ENCODE results near the gene PEX14. TPM values are rescaled to one million over a fixed set of nuclear protein-coding genes. Genes with fewer than 3 reads are reported as not detected.

PEX14 gene
- polyA plus RNA-seq, 2 donors = 15.4 to 15.7 TPM

DNA sequence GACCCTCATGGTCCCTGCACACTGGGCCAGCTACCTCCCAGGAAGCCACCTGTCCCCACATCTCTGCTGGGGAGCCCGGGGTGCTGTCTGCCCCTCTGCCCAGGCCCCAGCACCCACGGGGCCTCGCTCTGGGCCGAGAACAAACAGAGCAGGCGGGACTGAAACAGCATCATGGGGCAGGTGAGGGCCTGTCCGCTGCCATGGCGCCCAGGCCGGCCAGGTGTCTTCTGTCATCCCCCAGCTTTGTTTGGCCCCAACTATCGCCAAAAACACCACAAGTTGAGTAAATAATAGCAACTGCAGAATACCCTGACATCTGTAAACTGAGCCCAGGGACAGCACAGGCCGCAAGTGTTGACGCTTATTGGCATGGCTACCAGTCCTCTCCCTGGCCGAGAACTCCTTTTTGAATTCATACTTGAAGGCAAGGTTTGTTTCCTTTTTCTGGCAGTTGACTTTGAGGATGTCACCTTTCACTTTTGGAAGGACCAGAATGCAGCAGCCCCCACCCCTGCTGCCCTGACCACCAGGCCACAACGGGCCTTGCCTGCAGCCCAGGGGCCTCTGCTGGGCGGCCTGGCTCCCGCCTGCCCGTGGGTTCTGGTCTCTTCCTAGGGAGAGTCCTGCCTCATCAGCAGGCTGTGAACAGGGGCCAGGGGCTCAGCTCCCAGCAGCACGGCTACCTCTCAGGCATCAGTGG, 169.0 kb downstream of the PEX14 start:
- Histone ChIP-seq H3K9me3 (ENCODE audit: control insufficient read depth in 2 of 2, insufficient read depth in 1 of 2, low read depth in 1 of 2, low read length in 1 of 2) (no peaks in the 10 kb centered on the region), H3K27ac (ENCODE audit: low read depth in 2 of 2, low read length in 1 of 2) (no peak overlapping the region), H3K4me3 (ENCODE audit: low read depth in 1 of 2, low read length in 2 of 2) (no peak overlapping the region), H3K27me3 (ENCODE audit: control insufficient read depth in 1 of 2, insufficient read depth in 2 of 2, low read length in 2 of 2) (no peaks in the 10 kb centered on the region), H3K36me3 (ENCODE audit: control insufficient read depth in 2 of 2, insufficient read depth in 2 of 2, low read length in 1 of 2) (peaks cover 0 to 50% of the 10 kb centered on the region in 2 donors), H3K4me1 (ENCODE audit: control insufficient read depth in 2 of 2, insufficient read depth in 2 of 2, low read length in 1 of 2) (peaks cover 0 to 8% of the 10 kb centered on the region in 2 donors)
- WGBS, 2 donors = 65 to 73% methylated on average over 17 of the region's 17 CpGs

DNA sequence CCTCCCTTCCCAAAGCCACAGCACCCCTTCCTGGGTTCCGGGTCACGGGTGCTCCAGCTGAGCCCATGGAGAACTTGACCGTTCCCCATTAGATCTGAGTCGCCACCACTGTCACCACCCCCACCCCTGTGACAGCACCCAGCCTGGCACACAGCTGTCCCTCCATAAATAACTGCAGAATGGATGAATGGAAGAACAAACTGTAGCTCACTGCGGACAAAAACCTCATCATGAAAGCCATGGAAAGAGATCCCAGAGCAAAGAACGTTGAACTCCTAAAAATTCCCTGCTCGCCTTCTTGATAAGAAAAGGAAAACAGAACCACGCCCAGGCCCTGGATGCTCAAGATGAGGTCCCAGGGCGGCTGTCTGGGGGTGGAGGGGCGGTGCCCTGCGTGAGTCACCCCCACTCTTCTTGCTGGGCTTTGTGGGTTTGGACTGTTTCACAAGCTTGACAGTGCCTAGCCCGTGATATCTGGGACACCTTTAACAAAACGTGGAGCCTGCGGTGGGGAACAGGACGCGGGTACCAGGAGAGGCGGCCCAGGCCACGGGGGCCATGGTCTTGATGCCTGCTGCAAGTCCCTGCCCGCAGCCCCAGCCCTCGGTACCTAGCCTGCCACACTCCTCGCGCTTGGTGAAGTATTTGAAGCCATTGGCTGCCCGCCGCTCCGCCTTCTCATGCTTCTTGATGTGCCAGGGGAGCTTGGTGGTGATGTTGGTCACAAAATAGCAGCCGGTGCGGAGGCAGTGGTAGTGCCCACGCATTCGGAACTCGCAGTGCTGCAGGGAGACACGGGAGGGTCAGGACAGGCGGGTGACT, 169.8 kb downstream of the PEX14 start:
- peaks cover 0 to 50% of the 10 kb centered on the region in 2 donors for H3K36me3 ChIP-seq (ENCODE audit: control insufficient read depth in 2 of 2, insufficient read depth in 2 of 2, low read length in 1 of 2)
- H3K27ac ChIP-seq (ENCODE audit: low read depth in 2 of 2, low read length in 1 of 2) = no peak overlapping the region
- 76 to 84% methylated on average over 32 of the region's 32 CpGs for WGBS, 2 donors
- no peaks in the 10 kb centered on the region for H3K27me3 ChIP-seq (ENCODE audit: control insufficient read depth in 1 of 2, insufficient read depth in 2 of 2, low read length in 2 of 2)
- H3K9me3 ChIP-seq (ENCODE audit: control insufficient read depth in 2 of 2, insufficient read depth in 1 of 2, low read depth in 1 of 2, low read length in 1 of 2) = no peaks in the 10 kb centered on the region
- no peak overlapping the region for H3K4me3 ChIP-seq (ENCODE audit: low read depth in 1 of 2, low read length in 2 of 2)
- peaks cover 0 to 8% of the 10 kb centered on the region in 2 donors for H3K4me1 ChIP-seq (ENCODE audit: control insufficient read depth in 2 of 2, insufficient read depth in 2 of 2, low read length in 1 of 2)

DNA sequence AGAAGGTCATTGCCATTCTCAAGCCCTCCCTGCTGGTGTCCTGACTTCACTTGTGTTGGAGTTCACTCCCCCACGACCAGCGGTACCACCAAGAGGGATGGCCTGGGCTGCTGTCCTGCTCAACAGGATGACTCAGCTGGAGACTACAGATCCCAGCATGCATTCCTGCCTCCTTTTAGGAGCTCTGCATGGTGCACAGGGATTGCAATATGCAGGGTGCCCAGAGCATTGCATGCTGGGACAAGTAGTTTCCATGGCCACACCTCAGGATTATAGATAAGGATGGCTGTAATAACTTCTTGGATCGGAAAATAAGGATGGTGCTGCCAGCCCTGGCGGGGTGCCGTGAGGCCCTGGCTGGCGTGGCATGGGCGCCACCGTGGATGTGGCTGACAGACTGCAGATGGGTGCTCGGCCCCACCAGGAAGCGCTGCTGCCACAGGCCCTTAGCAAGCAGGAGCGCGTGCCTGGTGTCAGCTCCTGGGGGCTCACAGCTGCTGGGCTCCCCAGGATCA, 171.7 kb downstream of the PEX14 start:
- WGBS, 2 donors = 59 to 71% methylated on average over 12 of the region's 12 CpGs
- H3K27ac ChIP-seq (ENCODE audit: low read depth in 2 of 2, low read length in 1 of 2) = no peak overlapping the region
- H3K27me3 ChIP-seq (ENCODE audit: control insufficient read depth in 1 of 2, insufficient read depth in 2 of 2, low read length in 2 of 2) = no peaks in the 10 kb centered on the region
- H3K9me3 ChIP-seq (ENCODE audit: control insufficient read depth in 2 of 2, insufficient read depth in 1 of 2, low read depth in 1 of 2, low read length in 1 of 2) = no peaks in the 10 kb centered on the region
- peaks cover 0 to 41% of the 10 kb centered on the region in 2 donors for H3K36me3 ChIP-seq (ENCODE audit: control insufficient read depth in 2 of 2, insufficient read depth in 2 of 2, low read length in 1 of 2)
- peaks cover 0 to 8% of the 10 kb centered on the region in 2 donors for H3K4me1 ChIP-seq (ENCODE audit: control insufficient read depth in 2 of 2, insufficient read depth in 2 of 2, low read length in 1 of 2)
- H3K4me3 ChIP-seq (ENCODE audit: low read depth in 1 of 2, low read length in 2 of 2) = no peak overlapping the region

DNA sequence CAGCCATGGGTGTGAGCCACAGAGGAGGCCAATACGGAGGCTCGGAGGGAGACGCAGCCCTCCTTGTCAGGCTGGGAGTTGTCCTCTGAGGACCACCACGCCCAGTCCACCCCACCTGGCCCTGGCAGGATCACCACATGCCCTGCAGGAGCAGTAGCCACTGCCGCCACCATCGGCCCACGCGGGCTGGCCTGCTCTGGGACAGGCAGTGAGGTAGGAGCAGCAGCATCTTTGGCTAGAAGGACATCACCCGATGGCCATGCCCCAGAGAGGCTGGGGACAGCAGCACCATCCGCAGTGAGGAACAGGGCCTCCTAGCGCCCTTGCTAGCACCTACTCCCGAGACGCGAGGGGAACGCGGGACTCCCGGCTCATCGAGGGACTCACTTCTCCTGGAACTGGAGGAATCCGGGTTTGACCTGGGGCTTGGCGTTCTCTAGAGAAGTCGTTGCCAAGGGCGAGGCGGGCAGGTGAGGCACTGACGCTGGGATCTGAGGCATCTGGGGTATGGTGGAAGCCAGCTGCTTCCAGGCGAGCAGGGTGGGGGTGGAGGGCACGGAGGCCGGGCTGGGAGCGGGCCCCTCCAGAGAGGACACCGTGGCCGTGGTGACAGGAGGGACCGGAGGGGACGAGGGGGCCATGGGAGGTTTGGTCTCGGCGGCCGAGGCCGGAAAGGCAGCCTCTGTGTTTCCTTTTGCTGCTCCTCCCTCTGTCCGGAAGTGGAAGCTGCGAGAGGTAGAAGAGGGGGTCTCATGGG, 172.8 kb downstream of the PEX14 start:
- Histone ChIP-seq H3K27me3 (ENCODE audit: control insufficient read depth in 1 of 2, insufficient read depth in 2 of 2, low read length in 2 of 2) (no peaks in the 10 kb centered on the region), H3K36me3 (ENCODE audit: control insufficient read depth in 2 of 2, insufficient read depth in 2 of 2, low read length in 1 of 2) (peaks cover 0 to 39% of the 10 kb centered on the region in 2 donors), H3K4me3 (ENCODE audit: low read depth in 1 of 2, low read length in 2 of 2) (no peak overlapping the region), H3K4me1 (ENCODE audit: control insufficient read depth in 2 of 2, insufficient read depth in 2 of 2, low read length in 1 of 2) (peaks cover 0 to 8% of the 10 kb centered on the region in 2 donors), H3K27ac (ENCODE audit: low read depth in 2 of 2, low read length in 1 of 2) (peak overlapping the region in 1 of 2 donors; percentile 38), H3K9me3 (ENCODE audit: control insufficient read depth in 2 of 2, insufficient read depth in 1 of 2, low read depth in 1 of 2, low read length in 1 of 2) (no peaks in the 10 kb centered on the region)
- 73 to 78% methylated on average over 38 of the region's 38 CpGs for WGBS, 2 donors

DNA sequence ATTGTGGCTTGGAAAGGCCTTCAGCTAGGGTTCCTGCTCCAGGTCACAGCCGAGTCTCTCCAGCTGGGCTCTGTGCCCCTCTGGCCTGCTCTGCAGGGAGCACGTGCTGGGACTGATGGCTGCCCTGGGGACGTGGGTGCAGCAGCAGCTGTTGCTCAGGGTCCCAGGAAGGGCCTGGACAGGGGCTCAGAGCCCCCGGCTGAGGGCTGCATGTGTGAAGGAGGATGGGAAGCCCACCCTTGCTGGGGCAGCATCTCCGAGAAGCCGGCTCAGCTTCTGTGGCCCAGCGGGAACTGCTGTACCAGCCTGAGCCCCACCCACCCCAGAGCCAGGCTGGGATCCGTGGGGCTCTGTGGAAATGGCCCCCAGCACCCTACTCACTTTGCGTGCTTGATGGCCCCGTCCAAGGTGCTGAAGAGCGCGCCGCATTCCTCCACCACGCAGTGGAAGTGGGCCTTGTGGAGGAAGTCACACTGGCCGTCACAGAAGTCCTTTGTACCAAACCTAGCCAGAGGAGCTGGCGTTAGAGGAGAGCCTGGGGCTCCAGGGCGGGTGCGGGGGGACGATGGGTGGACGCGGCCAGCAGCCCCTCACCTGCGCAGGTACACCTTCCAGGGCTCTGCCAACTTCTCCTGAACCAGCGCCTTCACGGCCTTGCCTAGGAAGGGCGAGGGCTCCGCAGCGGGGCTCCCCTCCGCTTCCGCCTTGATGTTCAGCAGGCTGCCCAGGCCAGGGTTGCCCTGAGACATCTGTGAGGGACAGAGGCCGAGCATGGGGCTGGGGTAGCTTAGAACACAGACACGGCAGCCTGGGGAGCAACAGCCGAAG, 174.2 kb downstream of the PEX14 start:
- peaks cover 5 to 45% of the 10 kb centered on the region in 2 donors for H3K36me3 ChIP-seq (ENCODE audit: control insufficient read depth in 2 of 2, insufficient read depth in 2 of 2, low read length in 1 of 2)
- H3K27ac ChIP-seq (ENCODE audit: low read depth in 2 of 2, low read length in 1 of 2) = no peak overlapping the region
- WGBS, 2 donors = 84 to 85% methylated on average over 29 to 32 of the region's 32 CpGs
- no peak overlapping the region for H3K4me3 ChIP-seq (ENCODE audit: low read depth in 1 of 2, low read length in 2 of 2)
- H3K27me3 ChIP-seq (ENCODE audit: control insufficient read depth in 1 of 2, insufficient read depth in 2 of 2, low read length in 2 of 2) = no peaks in the 10 kb centered on the region
- peaks cover 2 to 8% of the 10 kb centered on the region in 2 donors for H3K4me1 ChIP-seq (ENCODE audit: control insufficient read depth in 2 of 2, insufficient read depth in 2 of 2, low read length in 1 of 2)
- H3K9me3 ChIP-seq (ENCODE audit: control insufficient read depth in 2 of 2, insufficient read depth in 1 of 2, low read depth in 1 of 2, low read length in 1 of 2) = no peaks in the 10 kb centered on the region

DNA sequence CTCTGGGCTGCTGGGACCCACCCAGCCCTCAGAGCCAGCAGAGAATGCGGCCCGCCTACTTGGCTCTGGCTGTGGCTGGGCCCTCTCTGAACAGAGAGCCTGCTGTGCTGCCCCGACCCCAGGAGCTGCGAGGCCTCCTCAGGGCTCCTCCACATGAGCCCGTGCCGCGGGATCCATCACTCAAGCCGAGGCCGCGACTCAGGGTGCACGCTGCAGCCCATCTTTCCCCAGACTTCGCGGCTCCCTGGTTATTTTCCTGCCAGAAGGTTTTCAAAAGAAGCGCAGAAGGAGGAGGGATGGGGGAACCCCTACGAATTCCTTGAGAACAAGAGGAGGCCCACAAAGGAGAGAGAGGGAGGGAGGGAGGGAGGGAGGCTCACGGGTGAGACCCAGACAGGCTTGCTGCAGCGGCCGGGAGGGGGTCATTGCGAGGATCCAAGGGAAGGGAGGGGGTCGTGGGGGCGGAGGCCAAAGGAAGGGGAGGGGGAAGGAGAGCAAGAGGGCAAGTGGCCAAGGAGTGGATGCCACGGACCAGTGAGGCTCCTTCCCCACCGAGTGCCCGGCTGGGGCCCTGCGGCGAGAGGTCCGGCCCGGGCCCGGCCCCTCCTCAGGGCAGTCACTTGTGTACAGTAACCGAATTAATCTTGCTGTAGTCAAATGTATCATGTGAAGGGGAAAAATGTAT, 174.9 kb downstream of the PEX14 start:
- Histone ChIP-seq H3K4me3 (ENCODE audit: low read depth in 1 of 2, low read length in 2 of 2) (no peak overlapping the region), H3K4me1 (ENCODE audit: control insufficient read depth in 2 of 2, insufficient read depth in 2 of 2, low read length in 1 of 2) (peaks cover 5 to 6% of the 10 kb centered on the region in 2 donors), H3K36me3 (ENCODE audit: control insufficient read depth in 2 of 2, insufficient read depth in 2 of 2, low read length in 1 of 2) (peaks cover 7 to 49% of the 10 kb centered on the region in 2 donors), H3K27me3 (ENCODE audit: control insufficient read depth in 1 of 2, insufficient read depth in 2 of 2, low read length in 2 of 2) (no peaks in the 10 kb centered on the region), H3K27ac (ENCODE audit: low read depth in 2 of 2, low read length in 1 of 2) (no peak overlapping the region), H3K9me3 (ENCODE audit: control insufficient read depth in 2 of 2, insufficient read depth in 1 of 2, low read depth in 1 of 2, low read length in 1 of 2) (no peaks in the 10 kb centered on the region)
- 69 to 71% methylated on average over 25 to 30 of the region's 30 CpGs for WGBS, 2 donors

DNA sequence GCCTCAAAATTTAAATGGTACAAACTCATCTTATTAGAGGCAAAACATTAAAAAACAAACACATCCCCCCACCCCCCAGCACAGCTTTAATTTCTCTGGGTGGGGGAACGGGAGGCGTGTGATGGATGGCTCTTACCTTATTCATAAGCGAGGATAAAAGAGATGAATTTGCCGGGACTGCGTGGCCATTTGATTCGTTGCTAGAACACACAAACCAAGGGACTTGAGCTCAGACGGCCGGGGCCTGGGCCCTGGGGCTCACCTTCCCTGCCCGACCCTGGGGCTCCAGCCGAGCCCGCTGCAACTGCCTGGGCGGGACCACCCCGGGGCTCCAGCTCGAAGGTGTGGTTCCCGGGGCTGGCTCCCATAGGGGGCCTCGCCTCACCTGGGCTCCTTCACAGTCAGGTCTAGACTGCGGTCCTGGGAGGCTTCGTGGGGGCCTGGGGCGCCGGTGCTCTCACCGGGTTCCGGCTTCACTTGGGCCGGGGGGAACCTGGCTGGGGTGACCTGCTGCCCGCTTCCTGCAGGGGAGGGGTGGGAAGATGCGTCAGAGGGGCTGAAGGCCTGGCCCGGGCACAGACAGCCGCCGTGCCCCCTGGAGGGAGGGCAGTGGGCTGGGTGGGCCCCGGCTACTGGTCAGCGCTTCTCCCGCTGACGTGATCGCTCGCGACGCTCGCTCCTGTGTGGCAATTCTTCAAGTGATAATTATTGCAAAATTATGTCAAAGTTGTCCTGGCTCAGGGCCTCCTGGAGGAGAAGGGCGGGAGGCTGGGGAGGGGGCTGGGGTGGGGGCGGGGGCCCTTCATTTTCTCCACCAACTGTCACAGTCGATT, 176.0 kb downstream of the PEX14 start:
- Histone ChIP-seq H3K27me3 (ENCODE audit: control insufficient read depth in 1 of 2, insufficient read depth in 2 of 2, low read length in 2 of 2) (no peaks in the 10 kb centered on the region), H3K4me1 (ENCODE audit: control insufficient read depth in 2 of 2, insufficient read depth in 2 of 2, low read length in 1 of 2) (peaks cover 4 to 5% of the 10 kb centered on the region in 2 donors), H3K36me3 (ENCODE audit: control insufficient read depth in 2 of 2, insufficient read depth in 2 of 2, low read length in 1 of 2) (peaks cover 7 to 51% of the 10 kb centered on the region in 2 donors), H3K27ac (ENCODE audit: low read depth in 2 of 2, low read length in 1 of 2) (no peak overlapping the region), H3K4me3 (ENCODE audit: low read depth in 1 of 2, low read length in 2 of 2) (no peak overlapping the region), H3K9me3 (ENCODE audit: control insufficient read depth in 2 of 2, insufficient read depth in 1 of 2, low read depth in 1 of 2, low read length in 1 of 2) (no peaks in the 10 kb centered on the region)
- 79 to 83% methylated on average over 40 of the region's 40 CpGs for WGBS, 2 donors

DNA sequence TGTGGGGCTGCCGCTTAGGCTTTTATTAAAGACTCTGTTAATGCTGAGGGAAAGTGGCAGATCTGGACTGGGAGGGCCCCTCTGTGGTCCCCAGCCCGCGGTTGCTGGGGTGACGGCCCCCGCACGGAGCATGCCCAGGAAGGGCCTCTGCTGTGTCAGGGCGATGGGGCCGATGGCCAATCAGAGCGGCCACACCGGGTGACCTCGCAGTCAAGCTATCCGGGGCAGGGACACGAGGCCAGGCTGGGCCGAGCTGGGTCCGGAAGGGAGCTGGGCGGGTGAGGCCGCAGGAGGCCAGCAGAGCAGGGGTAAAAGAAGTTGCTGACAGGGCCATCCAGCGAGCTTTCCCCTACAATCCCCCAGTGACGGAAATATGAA, 176.6 kb downstream of the PEX14 start:
- Histone ChIP-seq H3K4me1 (ENCODE audit: control insufficient read depth in 2 of 2, insufficient read depth in 2 of 2, low read length in 1 of 2) (peaks cover 4 to 5% of the 10 kb centered on the region in 2 donors), H3K4me3 (ENCODE audit: low read depth in 1 of 2, low read length in 2 of 2) (no peak overlapping the region), H3K36me3 (ENCODE audit: control insufficient read depth in 2 of 2, insufficient read depth in 2 of 2, low read length in 1 of 2) (peaks cover 7 to 52% of the 10 kb centered on the region in 2 donors), H3K27ac (ENCODE audit: low read depth in 2 of 2, low read length in 1 of 2) (no peak overlapping the region), H3K9me3 (ENCODE audit: control insufficient read depth in 2 of 2, insufficient read depth in 1 of 2, low read depth in 1 of 2, low read length in 1 of 2) (no peaks in the 10 kb centered on the region), H3K27me3 (ENCODE audit: control insufficient read depth in 1 of 2, insufficient read depth in 2 of 2, low read length in 2 of 2) (no peaks in the 10 kb centered on the region)
- 77% methylated on average over 17 to 19 of the region's 19 CpGs for WGBS, 2 donors
